Naive thymus-derived CD4-positive, alpha-beta T cell (primary cell): Measurements from ENCODE around the gene ARID5B. TPM values are rescaled to one million over a fixed set of nuclear protein-coding genes. Genes with fewer than 3 reads are reported as not detected.
A peak's percentile ranks its signal among the peaks of the same experiment; 100 is the strongest.

Experiments
- ATAC-seq: fragments of 150-1000 bp; cut with Tn5 transposase; 2 replicates; pipeline ENCODE4 v1.10.0; 2021; ENCODE audit warnings: mild to moderate bottlenecking, moderate library complexity
- CTCF ChIA-PET: fragments of 350-600 bp; sonication (Branson Sonifier 250); formaldehyde crosslinking; loops from one replicate; lab custom pipeline; 2021; ENCODE audit warnings: antibody characterized with exemption; lab: Charles Lee
- POLR2A ChIA-PET: fragments of 350-600 bp; sonication (Branson Sonifier 250); formaldehyde crosslinking; loops from one replicate; lab custom pipeline; 2021; ENCODE audit warnings: antibody characterized with exemption, inconsistent platforms; lab: Charles Lee
- DNase-seq, 9 donors: peaks; one replicate each; pipeline versions ENCODE4 v3.0.0 to v3.0.0-alpha.2; 2020 to 2022; ENCODE audit warnings: mixed read lengths in 1 of 9
- H3K27ac ChIP-seq: one replicate; pipeline ENCODE4 v1.7.0; 2013; ENCODE audit warnings: mild to moderate bottlenecking, low read depth, low read length, moderate library complexity
- H3K27me3 ChIP-seq, 2 donors: one replicate each; pipeline ENCODE4 v1.7.0; 2013; ENCODE audit warnings: low read length in 2 of 2, mild to moderate bottlenecking in 2 of 2, moderate library complexity in 2 of 2; ENCODE audit not compliant: control insufficient read depth in 2 of 2, insufficient read depth in 2 of 2
- H3K36me3 ChIP-seq, 3 experiments: 1 replicate in 2 of 3; 2 replicates in 1 of 3; pipeline ENCODE4 v1.7.0; 2013; ENCODE audit warnings: low read length in 3 of 3, mild to moderate bottlenecking in 3 of 3, moderate library complexity in 1 of 3; ENCODE audit not compliant: insufficient read depth in 3 of 3, control insufficient read depth in 2 of 3
- H3K4me1 ChIP-seq, 2 donors: one replicate each; pipeline ENCODE4 v1.7.0; 2013; ENCODE audit warnings: low read length in 2 of 2, mild to moderate bottlenecking in 2 of 2, moderate library complexity in 1 of 2; ENCODE audit not compliant: control insufficient read depth in 2 of 2, insufficient read depth in 2 of 2
- H3K4me3 ChIP-seq: 2 replicates; pipeline ENCODE4 v1.7.0; 2013; ENCODE audit warnings: mild to moderate bottlenecking, low read length
- H3K9me3 ChIP-seq, 3 experiments: 1 replicate in 2 of 3; 2 replicates in 1 of 3; pipeline ENCODE4 v1.7.0; 2013; ENCODE audit warnings: low read length in 3 of 3; ENCODE audit not compliant: control insufficient read depth in 2 of 3
- H3K27ac Mint-ChIP-seq, 9 donors: one replicate each; pipeline ENCODE4 v1.8.0; 2020 to 2022; ENCODE audit warnings: mixed read lengths in 9 of 9, mild to moderate bottlenecking in 8 of 9, moderate library complexity in 5 of 9, inconsistent platforms in 2 of 9
- H3K27me3 Mint-ChIP-seq, 5 donors: one replicate each; pipeline ENCODE4 v1.8.0; 2021 to 2022; ENCODE audit warnings: mixed read lengths in 5 of 5, mild to moderate bottlenecking in 1 of 5
- H3K36me3 Mint-ChIP-seq, 5 donors: one replicate each; pipeline ENCODE4 v1.8.0; 2020 to 2022; ENCODE audit warnings: mixed read lengths in 5 of 5, mild to moderate bottlenecking in 3 of 5, inconsistent platforms in 1 of 5
- H3K4me1 Mint-ChIP-seq, 7 donors: one replicate each; pipeline ENCODE4 v1.8.0; 2020 to 2022; ENCODE audit warnings: mixed read lengths in 7 of 7, mild to moderate bottlenecking in 3 of 7, inconsistent platforms in 1 of 7
- H3K4me3 Mint-ChIP-seq, 10 donors: one replicate each; pipeline ENCODE4 v1.8.0; 2020 to 2022; ENCODE audit warnings: mild to moderate bottlenecking in 10 of 10, mixed read lengths in 10 of 10, moderate library complexity in 6 of 10, inconsistent platforms in 2 of 10
- H3K9me3 Mint-ChIP-seq, 11 donors: one replicate each; pipeline ENCODE4 v1.8.0; 2020 to 2022; ENCODE audit warnings: mixed read lengths in 11 of 11, mild to moderate bottlenecking in 4 of 11, inconsistent platforms in 1 of 11, moderate library complexity in 1 of 11
- intact Hi-C, 2 donors: fragments of 100-400 bp; cut with micrococcal nuclease; formaldehyde crosslinking; loops; one replicate each; pipeline ENCODE4 v1.15.1; 2023
- polyA plus RNA-seq, 2 donors: library from polyadenylated mRNA; unstranded; fragments of 300-500 nt; fragmentation: Illumina TruSeq; gene quantifications; one replicate each; pipeline ENCODE4 v1.2.3, GENCODE V29; 2021
- total RNA-seq, 6 experiments: library from RNA in 5 of 6; stranded (reverse) in 5 of 6; gene quantifications; 1 replicate in 5 of 6; 2 replicates in 1 of 6; pipeline ENCODE4 v1.2.3 and lab custom pipeline; 2021 to 2026

Gene ARID5B
- total and polyA plus RNA-seq, 7 experiments from 2014 or later, result 18.6 to 60.8 (median 47.4) TPM

DNA sequence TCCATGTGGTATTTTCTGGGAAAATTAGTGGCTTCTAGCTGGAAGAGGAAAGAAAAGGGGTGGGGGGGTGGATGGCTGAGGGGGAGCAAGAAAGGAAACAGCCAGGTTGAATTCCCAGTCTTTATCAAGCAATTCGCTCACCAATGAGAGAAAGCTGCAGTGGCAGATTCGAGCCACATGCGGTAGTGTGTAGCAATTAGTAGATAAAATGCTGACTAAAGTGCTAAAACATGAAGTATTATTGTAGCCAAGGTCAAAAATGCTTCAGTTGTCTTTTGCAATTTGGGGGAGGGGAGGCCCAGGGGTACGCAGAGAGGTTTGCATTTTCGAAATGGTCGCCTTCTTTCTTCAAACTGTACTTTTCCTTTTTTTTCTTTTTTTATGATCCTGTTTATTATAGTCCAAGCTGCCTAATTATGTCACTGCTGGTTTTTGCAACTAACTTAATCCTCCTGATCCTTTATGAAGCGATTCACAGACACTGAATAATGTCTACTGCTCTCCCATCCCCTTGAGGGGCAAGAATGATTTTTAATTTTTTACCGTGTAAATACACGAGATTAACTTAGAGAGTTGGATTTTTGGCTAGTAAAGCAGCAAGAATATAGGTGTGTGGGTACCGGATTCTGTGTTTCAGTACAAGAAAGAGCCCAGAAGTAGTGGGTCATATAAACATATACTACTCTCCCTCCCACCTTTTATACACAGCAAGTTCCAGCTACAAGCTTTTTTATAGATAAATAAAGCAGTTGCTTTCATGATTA lies 3.6 kb upstream of the ARID5B start:
- Histone ChIP-seq H3K27ac (no peak overlapping the region), H3K4me3 (peak overlapping the region; percentile 51), H3K36me3 (peaks cover 0 to 8% (median 0%) of the 10 kb centered on the region in 3 experiments), H3K4me1 (peaks cover 18 to 27% of the 10 kb centered on the region in 2 donors), H3K9me3 (no peaks in the 10 kb centered on the region), H3K27me3 (no peaks in the 10 kb centered on the region)
- ChIA-PET POLR2A (interaction anchor here (0.5 to 7.2 kb wide), 6 partner anchors 95 to 622 kb away, joined by 3 to 86 read pairs (median 3); no protein-coding TSS in a partner anchor), CTCF (interaction anchor here (0.6 to 8.4 kb wide), 8 partner anchors 9 to 347 kb away, joined by 3 to 66 read pairs (median 6); no protein-coding TSS in a partner anchor)
- H3K4me3 Mint-ChIP-seq, result peak overlapping the region; percentile 77 to 100 (median 87)
- H3K27me3 Mint-ChIP-seq, result peaks cover 0 to 2% (median 0%) of the 10 kb centered on the region in 5 donors
- peaks cover 0 to 6% (median 0%) of the 10 kb centered on the region in 11 donors for H3K9me3 Mint-ChIP-seq
- DNase-seq (peak in 3 of 9 donors; percentile 7 to 24 (median 12)), ATAC-seq (no peak)
- H3K27ac Mint-ChIP-seq, result peak overlapping the region in 5 of 9 donors; percentile 19 to 99 (median 58)
- intact Hi-C loops, result loop anchor here (1.0 to 5.0 kb wide), 8 partner anchors 30 to 524 kb away; no protein-coding TSS in a partner anchor
- H3K4me1 Mint-ChIP-seq, result peaks cover 16 to 39% (median 33%) of the 10 kb centered on the region in 7 donors
- H3K36me3 Mint-ChIP-seq, result peaks cover 0 to 6% (median 0%) of the 10 kb centered on the region in 5 donors

DNA sequence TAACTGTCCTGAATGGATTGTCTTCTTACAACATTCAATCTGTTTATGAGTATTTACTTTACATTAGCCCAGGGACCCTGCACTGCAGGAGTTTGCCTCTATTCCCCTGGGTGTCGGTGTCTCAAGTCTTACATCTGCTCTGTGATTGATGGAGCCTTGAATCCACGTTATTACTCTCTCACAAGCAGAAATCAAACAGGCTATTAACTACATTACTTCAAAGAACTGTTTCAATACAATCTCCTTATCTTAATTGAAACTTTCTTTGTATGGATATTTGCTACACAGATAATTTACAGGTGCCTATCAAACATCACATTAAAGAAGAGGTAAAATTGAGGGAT lies 3.1 kb upstream of the ARID5B start:
- no peaks in the 10 kb centered on the region for H3K27me3 ChIP-seq
- Mint-ChIP-seq H3K9me3 (peaks cover 0 to 6% (median 0%) of the 10 kb centered on the region in 11 donors), H3K27ac (peak overlapping the region in 6 of 9 donors; percentile 11 to 99 (median 22)), H3K4me3 (peak overlapping the region in 8 of 10 donors; percentile 34 to 100 (median 92)), H3K36me3 (peaks cover 0 to 7% (median 0%) of the 10 kb centered on the region in 5 donors), H3K27me3 (peaks cover 0 to 2% (median 0%) of the 10 kb centered on the region in 5 donors), H3K4me1 (peaks cover 16 to 40% (median 33%) of the 10 kb centered on the region in 7 donors)
- DNase-seq (no peak), ATAC-seq (no peak)
- no peak overlapping the region for H3K27ac ChIP-seq
- H3K9me3 ChIP-seq, result no peaks in the 10 kb centered on the region
- ChIA-PET POLR2A (interaction anchor here (0.6 to 7.2 kb wide), 8 partner anchors 31 to 359 kb away, joined by 3 to 86 read pairs (median 4); no protein-coding TSS in a partner anchor), CTCF (interaction anchor here (0.5 to 8.4 kb wide), 9 partner anchors 8 to 346 kb away, joined by 3 to 66 read pairs (median 5); no protein-coding TSS in a partner anchor)
- H3K4me1 ChIP-seq, result peaks cover 18 to 27% of the 10 kb centered on the region in 2 donors
- H3K4me3 ChIP-seq, result no peak overlapping the region
- intact Hi-C loops, result loop anchor here (5.0 kb wide), 2 partner anchors 194 to 524 kb away; no protein-coding TSS in a partner anchor
- H3K36me3 ChIP-seq, result peaks cover 0 to 10% (median 0%) of the 10 kb centered on the region in 3 experiments

DNA sequence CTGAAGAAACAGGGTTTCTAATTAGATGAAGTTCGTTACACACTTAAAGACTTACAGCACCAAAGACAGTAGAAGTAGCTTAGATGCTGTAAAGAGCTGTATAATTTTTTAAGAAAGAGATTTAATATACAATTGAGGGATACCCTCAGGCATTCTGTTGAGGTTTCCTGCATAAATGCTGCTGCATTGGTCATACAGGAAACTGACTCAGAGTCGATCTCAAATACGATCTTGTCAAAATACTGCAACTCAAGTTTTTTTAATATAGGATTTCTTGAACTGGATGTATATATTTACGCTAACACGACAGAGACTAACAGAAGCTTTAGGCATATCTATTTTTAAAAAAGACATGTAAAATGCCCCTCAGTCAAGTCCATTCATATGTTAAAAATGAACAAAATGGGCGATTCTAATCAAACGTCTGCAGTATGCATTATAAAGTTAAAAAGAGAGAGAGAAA lies 2.4 kb upstream of the ARID5B start:
- peaks cover 21 to 29% of the 10 kb centered on the region in 2 donors for H3K4me1 ChIP-seq
- Mint-ChIP-seq H3K27me3 (peaks cover 0 to 2% (median 0%) of the 10 kb centered on the region in 5 donors), H3K4me3 (peak overlapping the region; percentile 81 to 100 (median 94)), H3K27ac (peak overlapping the region; percentile 85 to 100 (median 96)), H3K9me3 (peaks cover 0 to 6% (median 0%) of the 10 kb centered on the region in 11 donors), H3K36me3 (peaks cover 0 to 7% (median 0%) of the 10 kb centered on the region in 5 donors), H3K4me1 (peaks cover 16 to 46% (median 37%) of the 10 kb centered on the region in 7 donors)
- peaks cover 0 to 12% (median 0%) of the 10 kb centered on the region in 3 experiments for H3K36me3 ChIP-seq
- ATAC-seq (no peak), DNase-seq (peak in 2 of 9 donors; percentile 12 to 32)
- H3K27ac ChIP-seq, result peak overlapping the region; percentile 92
- intact Hi-C loops, result loop anchor here (5.0 kb wide), 2 partner anchors 193 to 523 kb away; no protein-coding TSS in a partner anchor
- no peaks in the 10 kb centered on the region for H3K27me3 ChIP-seq
- ChIA-PET CTCF (interaction anchor here (0.5 to 8.4 kb wide), 12 partner anchors 9 to 435 kb away, joined by 3 to 66 read pairs (median 4); no protein-coding TSS in a partner anchor), POLR2A (interaction anchor here (0.6 to 7.2 kb wide), 13 partner anchors 16 to 358 kb away, joined by 3 to 86 read pairs (median 4); no protein-coding TSS in a partner anchor)
- no peaks in the 10 kb centered on the region for H3K9me3 ChIP-seq
- H3K4me3 ChIP-seq, result peak overlapping the region; percentile 96

DNA sequence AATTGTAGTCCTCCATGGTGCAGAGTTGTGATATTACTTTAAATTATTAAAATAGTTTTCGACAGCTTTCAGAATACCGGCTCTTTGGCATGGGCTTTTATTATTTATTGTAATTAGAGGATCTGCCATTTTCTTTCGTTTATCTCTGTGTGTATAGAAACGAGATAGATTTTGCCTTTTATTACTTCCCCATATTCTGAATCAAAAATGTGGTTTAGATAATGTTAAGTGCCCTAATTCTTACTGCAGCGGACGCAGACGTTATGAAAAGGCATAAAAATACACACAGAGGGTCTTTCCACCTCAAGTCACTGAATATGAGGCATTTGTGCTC lies 1.9 kb upstream of the ARID5B start:
- H3K9me3 Mint-ChIP-seq, result peaks cover 0 to 6% (median 0%) of the 10 kb centered on the region in 11 donors
- peaks cover 21 to 51% (median 42%) of the 10 kb centered on the region in 7 donors for H3K4me1 Mint-ChIP-seq
- peak overlapping the region; percentile 92 to 100 (median 96) for H3K27ac Mint-ChIP-seq
- peak overlapping the region; percentile 81 to 100 (median 94) for H3K4me3 Mint-ChIP-seq
- peak overlapping the region; percentile 96 for H3K4me3 ChIP-seq
- H3K9me3 ChIP-seq, result no peaks in the 10 kb centered on the region
- peaks cover 0 to 9% (median 0%) of the 10 kb centered on the region in 5 donors for H3K36me3 Mint-ChIP-seq
- H3K27ac ChIP-seq, result peak overlapping the region; percentile 92
- peaks cover 0 to 2% (median 0%) of the 10 kb centered on the region in 5 donors for H3K27me3 Mint-ChIP-seq
- H3K36me3 ChIP-seq, result peaks cover 0 to 12% (median 0%) of the 10 kb centered on the region in 3 experiments
- ATAC-seq (no peak), DNase-seq (no peak)
- CTCF ChIA-PET, result interaction anchor here (0.9 to 8.4 kb wide), 8 partner anchors 9 to 345 kb away, joined by 3 to 66 read pairs (median 5); no protein-coding TSS in a partner anchor
- H3K27me3 ChIP-seq, result no peaks in the 10 kb centered on the region
- intact Hi-C loops, result loop anchor here (5.0 kb wide), 2 partner anchors 193 to 523 kb away; no protein-coding TSS in a partner anchor
- H3K4me1 ChIP-seq, result peaks cover 27 to 34% of the 10 kb centered on the region in 2 donors
- POLR2A ChIA-PET, result interaction anchor here (0.6 to 7.2 kb wide), 17 partner anchors 16 to 345 kb away, joined by 3 to 86 read pairs (median 3); no protein-coding TSS in a partner anchor

DNA sequence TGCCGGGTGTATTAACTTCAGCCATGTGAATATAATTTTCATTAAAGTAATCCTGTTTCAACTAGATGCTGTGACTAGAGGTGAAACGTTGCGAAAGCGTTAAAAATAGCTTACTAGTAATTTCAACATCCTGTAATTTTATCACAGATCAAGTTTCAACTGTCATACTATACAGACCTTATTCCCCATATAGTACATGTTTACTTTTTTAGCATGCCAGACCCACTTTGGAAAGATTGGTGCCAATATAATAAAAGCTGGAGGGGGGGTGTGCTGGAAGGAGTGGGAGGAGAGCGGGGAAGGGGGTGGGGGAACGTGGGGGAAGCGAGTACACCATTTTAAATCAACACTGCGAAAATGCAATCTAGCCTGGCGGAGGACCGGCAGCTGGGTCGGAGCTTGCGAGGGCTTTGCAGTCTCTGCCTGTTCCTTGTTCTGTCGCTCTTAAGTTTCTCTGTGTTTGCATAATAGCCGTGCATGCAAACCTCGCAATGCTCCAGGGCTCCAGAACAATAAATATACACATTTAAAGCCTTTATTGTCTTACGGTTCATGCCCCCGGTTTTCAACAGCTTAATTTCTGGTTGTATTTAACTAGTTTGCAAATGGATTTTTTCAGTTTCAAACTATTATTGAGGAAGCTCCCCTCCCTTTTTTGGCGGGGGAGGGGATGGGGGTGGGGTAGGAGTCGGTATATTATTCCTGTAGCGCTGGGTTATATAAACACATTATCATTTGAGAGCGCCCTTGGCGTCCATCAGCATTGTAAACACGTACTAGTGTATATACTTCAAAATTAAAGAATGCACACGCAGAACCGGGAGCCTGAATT lies 1.3 kb upstream of the ARID5B start:
- Mint-ChIP-seq H3K27ac (peak overlapping the region; percentile 92 to 100 (median 96)), H3K36me3 (peaks cover 0 to 14% (median 0%) of the 10 kb centered on the region in 5 donors), H3K27me3 (peaks cover 0 to 2% (median 0%) of the 10 kb centered on the region in 5 donors), H3K9me3 (peaks cover 0 to 6% (median 0%) of the 10 kb centered on the region in 11 donors), H3K4me3 (peak overlapping the region; percentile 81 to 100 (median 94)), H3K4me1 (peaks cover 23 to 57% (median 48%) of the 10 kb centered on the region in 7 donors)
- H3K4me3 ChIP-seq, result peak overlapping the region; percentile 96
- no peaks in the 10 kb centered on the region for H3K9me3 ChIP-seq
- ChIA-PET CTCF (interaction anchor here (1.0 to 8.4 kb wide), 8 partner anchors 32 to 345 kb away, joined by 3 to 66 read pairs (median 4); no protein-coding TSS in a partner anchor), POLR2A (interaction anchor here (0.8 to 7.2 kb wide), 16 partner anchors 15 to 339 kb away, joined by 3 to 86 read pairs (median 4); no protein-coding TSS in a partner anchor)
- ATAC-seq (peak; percentile 24), DNase-seq (peak in 8 of 9 donors; percentile 49 to 67 (median 62))
- no peaks in the 10 kb centered on the region for H3K27me3 ChIP-seq
- intact Hi-C loops, result loop anchor here (1.0 to 5.0 kb wide), 10 partner anchors 148 to 1369 kb away; partner anchors contain the start of genes ADO (in 1 of the 2) and RTKN2 (in 1 of the 2)
- H3K4me1 ChIP-seq, result peaks cover 29 to 36% of the 10 kb centered on the region in 2 donors
- H3K27ac ChIP-seq, result peak overlapping the region; percentile 92
- H3K36me3 ChIP-seq, result peaks cover 0 to 12% (median 0%) of the 10 kb centered on the region in 3 experiments
